ENCODE data around the gene G6PC3.

G6PC3 gene

GRCh38 chr17:44110823-44111633 lies 40.5 kb downstream of the G6PC3 start (continued):
- TF ChIP-seq, protein P1, sequence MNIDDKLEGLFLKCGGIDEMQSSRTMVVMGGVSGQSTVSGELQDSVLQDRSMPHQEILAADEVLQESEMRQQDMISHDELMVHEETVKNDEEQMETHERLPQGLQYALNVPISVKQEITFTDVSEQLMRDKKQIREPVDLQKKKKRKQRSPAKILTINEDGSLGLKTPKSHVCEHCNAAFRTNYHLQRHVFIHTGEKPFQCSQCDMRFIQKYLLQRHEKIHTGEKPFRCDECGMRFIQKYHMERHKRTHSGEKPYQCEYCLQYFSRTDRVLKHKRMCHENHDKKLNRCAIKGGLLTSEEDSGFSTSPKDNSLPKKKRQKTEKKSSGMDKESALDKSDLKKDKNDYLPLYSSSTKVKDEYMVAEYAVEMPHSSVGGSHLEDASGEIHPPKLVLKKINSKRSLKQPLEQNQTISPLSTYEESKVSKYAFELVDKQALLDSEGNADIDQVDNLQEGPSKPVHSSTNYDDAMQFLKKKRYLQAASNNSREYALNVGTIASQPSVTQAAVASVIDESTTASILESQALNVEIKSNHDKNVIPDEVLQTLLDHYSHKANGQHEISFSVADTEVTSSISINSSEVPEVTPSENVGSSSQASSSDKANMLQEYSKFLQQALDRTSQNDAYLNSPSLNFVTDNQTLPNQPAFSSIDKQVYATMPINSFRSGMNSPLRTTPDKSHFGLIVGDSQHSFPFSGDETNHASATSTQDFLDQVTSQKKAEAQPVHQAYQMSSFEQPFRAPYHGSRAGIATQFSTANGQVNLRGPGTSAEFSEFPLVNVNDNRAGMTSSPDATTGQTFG (tag by site-specific recombination; IDR thresholded peaks at IDR 0.05; ENCODE audit: borderline replicate concordance) = no peak
- TF ChIP-seq ZNF121 (tag by site-specific recombination; IDR thresholded peaks at IDR 0.05) (no peak), KLF1 (tag by site-specific recombination; IDR thresholded peaks at IDR 0.05) (peak; percentile 77), ZBTB6 (tag by site-specific recombination; IDR thresholded peaks at IDR 0.05) (peak; percentile 77), ZNF280C (tag by site-specific recombination; IDR thresholded peaks at IDR 0.05) (no peak), ZNF366 (tag by site-specific recombination; conservative IDR thresholded peaks at IDR 0.05) (peak; percentile 72), ZNF37A (tag by site-specific recombination; IDR thresholded peaks at IDR 0.05) (no peak), ZNF791 (tag by site-specific recombination; IDR thresholded peaks at IDR 0.05) (no peak), ZNF549 (tag by site-specific recombination; IDR thresholded peaks at IDR 0.05) (no peak), ZNF792 (tag by site-specific recombination; IDR thresholded peaks at IDR 0.05) (no peak), ZFP41 (tag by site-specific recombination; IDR thresholded peaks at IDR 0.05; ENCODE audit: borderline replicate concordance) (no peak), KLF10 (tag by site-specific recombination; IDR thresholded peaks at IDR 0.05) (peak; percentile 62), KLF8 (tag by site-specific recombination; IDR thresholded peaks at IDR 0.05) (peak; percentile 71), ZNF639 (tag by site-specific recombination; IDR thresholded peaks at IDR 0.05) (peak; percentile 28; the same call in 1 of the 2 replicates), ZNF670 (tag by site-specific recombination; IDR thresholded peaks at IDR 0.05; ENCODE audit: low read depth) (no peak), ZNF624 (tag by site-specific recombination; IDR thresholded peaks at IDR 0.05) (no peak), ZNF2 (tag by site-specific recombination; IDR thresholded peaks at IDR 0.05) (no peak), ZNF211 (tag by site-specific recombination; IDR thresholded peaks at IDR 0.05; ENCODE audit: low read depth) (no peak), SP3 (tag by site-specific recombination; IDR thresholded peaks at IDR 0.05) (peak; percentile 79), ZNF768 (tag by site-specific recombination; IDR thresholded peaks at IDR 0.05) (no peak), GLIS1 (tag by site-specific recombination; IDR thresholded peaks at IDR 0.05) (peak; percentile 94), FEZF1 (tag by site-specific recombination; IDR thresholded peaks at IDR 0.05) (no peak), ZNF132 (tag by site-specific recombination; IDR thresholded peaks at IDR 0.05; ENCODE audit: borderline replicate concordance) (no peak), ZNF501 (tag by site-specific recombination; IDR thresholded peaks at IDR 0.05) (peak; percentile 66; the same call in 1 of the 2 replicates), ZNF747 (tag by site-specific recombination; IDR thresholded peaks at IDR 0.05) (no peak)
- TF ChIP-seq, protein P2, sequence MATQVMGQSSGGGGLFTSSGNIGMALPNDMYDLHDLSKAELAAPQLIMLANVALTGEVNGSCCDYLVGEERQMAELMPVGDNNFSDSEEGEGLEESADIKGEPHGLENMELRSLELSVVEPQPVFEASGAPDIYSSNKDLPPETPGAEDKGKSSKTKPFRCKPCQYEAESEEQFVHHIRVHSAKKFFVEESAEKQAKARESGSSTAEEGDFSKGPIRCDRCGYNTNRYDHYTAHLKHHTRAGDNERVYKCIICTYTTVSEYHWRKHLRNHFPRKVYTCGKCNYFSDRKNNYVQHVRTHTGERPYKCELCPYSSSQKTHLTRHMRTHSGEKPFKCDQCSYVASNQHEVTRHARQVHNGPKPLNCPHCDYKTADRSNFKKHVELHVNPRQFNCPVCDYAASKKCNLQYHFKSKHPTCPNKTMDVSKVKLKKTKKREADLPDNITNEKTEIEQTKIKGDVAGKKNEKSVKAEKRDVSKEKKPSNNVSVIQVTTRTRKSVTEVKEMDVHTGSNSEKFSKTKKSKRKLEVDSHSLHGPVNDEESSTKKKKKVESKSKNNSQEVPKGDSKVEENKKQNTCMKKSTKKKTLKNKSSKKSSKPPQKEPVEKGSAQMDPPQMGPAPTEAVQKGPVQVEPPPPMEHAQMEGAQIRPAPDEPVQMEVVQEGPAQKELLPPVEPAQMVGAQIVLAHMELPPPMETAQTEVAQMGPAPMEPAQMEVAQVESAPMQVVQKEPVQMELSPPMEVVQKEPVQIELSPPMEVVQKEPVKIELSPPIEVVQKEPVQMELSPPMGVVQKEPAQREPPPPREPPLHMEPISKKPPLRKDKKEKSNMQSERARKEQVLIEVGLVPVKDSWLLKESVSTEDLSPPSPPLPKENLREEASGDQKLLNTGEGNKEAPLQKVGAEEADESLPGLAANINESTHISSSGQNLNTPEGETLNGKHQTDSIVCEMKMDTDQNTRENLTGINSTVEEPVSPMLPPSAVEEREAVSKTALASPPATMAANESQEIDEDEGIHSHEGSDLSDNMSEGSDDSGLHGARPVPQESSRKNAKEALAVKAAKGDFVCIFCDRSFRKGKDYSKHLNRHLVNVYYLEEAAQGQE (tag by site-specific recombination; IDR thresholded peaks at IDR 0.05) = no peak
